Common myeloid progenitor, CD34-positive (primary cell): ENCODE results near the gene WDR62.

Experiments used
- CTCF ChIA-PET: fragments of 350-600 bp; sonication (Branson Sonifier 250); formaldehyde crosslinking; loops from one replicate; lab custom pipeline; 2021; ENCODE audit warnings: antibody characterized with exemption; lab: Charles Lee
- POLR2A ChIA-PET: fragments of 350-600 bp; sonication (Branson Sonifier 250); formaldehyde crosslinking; loops from one replicate; lab custom pipeline; 2021; ENCODE audit warnings: antibody characterized with exemption; lab: Charles Lee
- DNase-seq, 3 donors: peaks; one replicate each; pipeline versions ENCODE4 v3.0.0 to v3.0.0-alpha.2; 2013
- H3K27ac ChIP-seq, 2 experiments: 1 replicate in 1 of 2; 2 replicates in 1 of 2; pipeline ENCODE4 v1.7.0; 2013; ENCODE audit warnings: inconsistent platforms in 2 of 2, low read length in 2 of 2, mild to moderate bottlenecking in 2 of 2, low read depth in 1 of 2, moderate library complexity in 1 of 2; ENCODE audit not compliant: severe bottlenecking in 2 of 2, insufficient read depth in 1 of 2, poor library complexity in 1 of 2
- H3K27me3 ChIP-seq, 5 experiments: replicated peaks in 2 of 5; 1 replicate in 3 of 5; 2 replicates in 2 of 5; pipeline versions ENCODE4 v1.6.1 to v1.7.0; 2013; ENCODE audit warnings: low read length in 4 of 5, mild to moderate bottlenecking in 2 of 5, moderate library complexity in 2 of 5, inconsistent platforms in 1 of 5; ENCODE audit not compliant: insufficient read depth in 5 of 5, control insufficient read depth in 4 of 5
- H3K36me3 ChIP-seq, 4 experiments: 1 replicate in 2 of 4; 2 replicates in 2 of 4; pipeline versions ENCODE4 v1.6.1 to v1.7.0; 2013; ENCODE audit warnings: low read length in 3 of 4, control low read depth in 1 of 4, mild to moderate bottlenecking in 1 of 4; ENCODE audit not compliant: control insufficient read depth in 4 of 4, insufficient read depth in 4 of 4
- H3K4me1 ChIP-seq, 4 experiments: 1 replicate in 3 of 4; 2 replicates in 1 of 4; pipeline versions ENCODE4 v1.6.1 to v1.7.1; 2013; ENCODE audit warnings: low read length in 3 of 4, mild to moderate bottlenecking in 3 of 4, control low read depth in 1 of 4, inconsistent platforms in 1 of 4, moderate library complexity in 1 of 4; ENCODE audit not compliant: control insufficient read depth in 4 of 4, insufficient read depth in 4 of 4; ENCODE audit errors: control extremely low read depth in 1 of 4
- H3K4me3 ChIP-seq, 7 experiments: 1 replicate in 4 of 7; 2 replicates in 3 of 7; pipeline versions ENCODE4 v1.5.1 to v1.7.0; 2013; ENCODE audit warnings: mild to moderate bottlenecking in 7 of 7, low read length in 6 of 7, moderate library complexity in 6 of 7, inconsistent platforms in 2 of 7, low read depth in 2 of 7, control low read depth in 1 of 7; ENCODE audit not compliant: insufficient read depth in 4 of 7, control insufficient read depth in 1 of 7; ENCODE audit errors: extremely low read depth in 1 of 7
- H3K9me3 ChIP-seq, 5 experiments: 1 replicate in 4 of 5; 2 replicates in 1 of 5; pipeline versions ENCODE4 v1.6.1 to v1.7.1; 2013; ENCODE audit warnings: low read length in 4 of 5, mild to moderate bottlenecking in 2 of 5, inconsistent platforms in 1 of 5, low read depth in 1 of 5, moderate library complexity in 1 of 5; ENCODE audit not compliant: control insufficient read depth in 4 of 5, insufficient read depth in 2 of 5; ENCODE audit errors: control extremely low read depth in 1 of 5
- WGBS: methylation state at CpG from one replicate; pipeline ENCODE4 v1.1.5; 2013; ENCODE audit not compliant: insufficient coverage; 5-methylcytosine and 5-hydroxymethylcytosine counted together

WDR62 gene

DNA sequence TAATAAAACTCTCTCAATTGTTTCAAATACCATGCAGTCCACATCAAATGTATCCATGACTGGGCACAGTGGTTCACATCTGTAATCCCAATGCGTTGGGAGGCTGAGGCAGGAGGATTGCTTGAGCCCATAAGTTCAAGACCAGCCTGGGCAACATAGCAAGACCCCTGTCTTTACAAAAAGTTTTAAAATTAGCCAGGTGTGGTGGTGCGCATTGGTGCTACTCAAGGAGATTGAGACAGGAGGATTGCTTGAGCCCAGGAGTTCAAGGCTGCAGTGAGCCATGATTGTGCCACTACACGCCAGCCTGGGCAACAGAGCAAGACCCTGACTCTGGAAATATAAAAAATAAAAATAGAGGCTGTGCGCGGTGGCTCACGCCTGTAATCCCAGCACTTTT, 27.0 kb upstream of the WDR62 start:
- ChIA-PET POLR2A (no interaction called here), CTCF (interaction anchor here (1.0 kb wide), 1 partner anchor 69 kb away, joined by 3 read pairs; no protein-coding TSS in a partner anchor)
- Histone ChIP-seq H3K4me3 (no peak overlapping the region), H3K36me3 (peaks cover 2 to 36% (median 18%) of the 10 kb centered on the region in 4 experiments), H3K27me3 (no peaks in the 10 kb centered on the region), H3K27ac (no peak overlapping the region), H3K9me3 (no peaks in the 10 kb centered on the region), H3K4me1 (peaks cover 0 to 8% (median 3%) of the 10 kb centered on the region in 4 experiments)
- 100% methylated on average over 6 of the region's 6 CpGs for WGBS
- DNase-seq: no peak

DNA sequence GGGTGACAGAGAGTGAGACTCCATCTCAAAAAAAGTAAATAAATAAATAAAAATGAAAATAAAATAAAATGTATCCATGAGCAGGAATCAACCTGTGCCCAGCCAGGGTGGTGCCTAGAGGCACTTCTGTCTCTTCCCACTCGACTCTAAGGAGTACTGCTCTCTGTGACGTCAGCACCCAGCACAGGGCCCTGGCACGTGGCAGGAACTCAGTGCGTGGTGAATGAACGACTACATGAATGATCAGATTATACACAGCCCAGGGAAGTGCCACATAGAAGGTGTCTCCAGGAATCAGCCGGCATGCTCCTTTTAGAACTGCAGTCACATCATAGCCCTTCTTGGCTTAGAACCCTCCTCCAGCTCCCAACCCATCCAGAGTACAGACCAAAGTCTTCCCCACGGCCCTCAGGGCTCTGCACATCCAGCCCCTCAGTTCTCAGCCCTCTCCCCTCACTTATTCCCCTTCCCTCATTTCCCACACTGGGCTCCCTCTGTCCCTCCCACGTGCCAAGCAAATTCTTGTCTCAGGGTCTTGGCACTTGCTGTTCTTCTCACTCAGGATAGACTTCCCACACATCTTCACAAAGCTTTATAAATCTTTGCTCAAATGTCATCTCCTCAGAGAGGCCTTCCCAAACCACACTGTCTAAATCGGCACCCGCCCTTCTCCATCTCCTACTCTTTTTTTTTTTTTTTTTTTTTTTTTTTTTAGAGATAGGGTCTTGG, 26.2 kb upstream of the WDR62 start:
- ChIA-PET POLR2A (interaction anchor here (0.5 kb wide), 1 partner anchor 142 kb away, joined by 3 read pairs; no protein-coding TSS in a partner anchor), CTCF (no interaction called here)
- peaks cover 0 to 13% (median 5%) of the 10 kb centered on the region in 4 experiments for H3K4me1 ChIP-seq
- WGBS: 91% methylated on average over 8 of the region's 10 CpGs
- DNase-seq: no peak
- peaks cover 2 to 32% (median 16%) of the 10 kb centered on the region in 4 experiments for H3K36me3 ChIP-seq
- H3K27me3 ChIP-seq: no peaks in the 10 kb centered on the region
- no peak overlapping the region for H3K4me3 ChIP-seq
- H3K9me3 ChIP-seq: no peaks in the 10 kb centered on the region
- H3K27ac ChIP-seq: no peak overlapping the region

DNA sequence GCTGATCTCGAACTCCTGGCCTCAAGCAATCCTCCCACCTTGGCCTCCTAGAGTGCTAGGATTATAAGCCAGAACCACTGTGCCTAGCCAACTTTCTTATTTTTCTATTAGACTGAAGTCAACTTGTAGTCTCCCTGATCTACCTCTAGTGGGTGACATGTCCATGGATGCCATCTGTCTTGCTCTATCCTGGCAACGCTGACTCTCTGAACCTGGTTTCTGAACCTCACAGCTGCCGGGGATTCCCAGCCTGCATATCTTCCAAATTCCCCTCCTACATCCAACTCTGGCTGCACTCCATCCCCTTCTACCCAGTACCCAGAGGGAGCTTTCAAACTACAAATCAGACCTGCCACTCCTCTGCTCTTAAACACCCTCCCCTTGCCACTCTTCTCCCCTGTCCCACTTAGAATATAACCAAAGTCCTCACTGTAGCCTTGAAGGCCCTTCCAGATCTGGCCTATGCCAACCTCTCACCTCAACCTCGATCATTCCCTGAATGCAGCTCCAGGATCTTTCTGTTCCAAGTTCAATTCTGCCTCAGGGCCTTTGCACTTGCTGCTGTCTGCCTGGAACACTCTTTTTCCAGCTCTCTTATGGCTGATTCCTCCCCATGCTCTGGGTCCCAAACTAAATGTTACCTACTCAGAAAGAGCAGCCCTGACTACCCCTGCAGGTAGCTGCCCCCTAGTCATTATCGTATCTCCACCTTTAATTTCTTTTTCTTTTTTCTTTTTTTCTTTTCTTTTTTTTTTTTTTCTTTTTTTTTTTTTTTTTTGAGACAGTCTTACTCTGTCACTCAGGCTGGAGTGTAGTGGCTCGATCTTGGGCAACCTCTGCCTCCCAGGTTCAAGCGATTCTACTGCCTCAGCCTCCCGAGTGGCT, 24.2 kb upstream of the WDR62 start:
- Histone ChIP-seq H3K4me1 (peaks cover 0 to 20% (median 13%) of the 10 kb centered on the region in 4 experiments), H3K4me3 (no peak overlapping the region), H3K36me3 (peaks cover 2 to 35% (median 9%) of the 10 kb centered on the region in 4 experiments), H3K27me3 (no peaks in the 10 kb centered on the region), H3K27ac (no peak overlapping the region), H3K9me3 (no peaks in the 10 kb centered on the region)
- peak in 2 of 3 donors; percentile 34 to 43 for DNase-seq
- CTCF ChIA-PET: no interaction called here
- 100% methylated on average over 4 of the region's 8 CpGs for WGBS
- POLR2A ChIA-PET: interaction anchor here (0.5 kb wide), 1 partner anchor 32 kb away, joined by 3 read pairs; no protein-coding TSS in a partner anchor

DNA sequence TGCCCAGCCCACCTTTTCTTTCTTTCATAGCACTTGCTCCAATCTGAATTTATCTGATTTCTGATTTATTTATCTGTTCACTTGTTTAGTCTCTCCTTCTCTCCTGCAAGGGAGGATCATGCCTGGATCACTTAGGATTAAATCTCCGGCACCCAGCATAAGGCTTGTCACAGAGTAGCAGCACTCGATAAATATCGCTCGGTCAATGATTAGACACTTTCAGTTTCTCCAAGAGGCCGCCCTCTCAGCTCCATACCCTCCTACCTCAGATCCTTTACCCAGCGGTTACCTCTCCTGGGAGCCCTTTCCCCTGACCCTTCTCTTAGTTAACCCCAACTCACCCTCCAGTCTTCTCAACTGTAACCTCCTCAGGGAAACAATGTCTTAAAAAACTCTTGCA, 23.4 kb upstream of the WDR62 start:
- H3K36me3 ChIP-seq: peaks cover 0 to 29% (median 6%) of the 10 kb centered on the region in 4 experiments
- ChIA-PET CTCF (interaction anchor here (0.7 to 1.4 kb wide), 2 partner anchors 50 to 139 kb away, joined by 3 read pairs; no protein-coding TSS in a partner anchor), POLR2A (no interaction called here)
- 92% methylated on average over 6 of the region's 6 CpGs for WGBS
- no peak for DNase-seq
- H3K4me3 ChIP-seq: no peak overlapping the region
- peaks cover 0 to 28% (median 20%) of the 10 kb centered on the region in 4 experiments for H3K4me1 ChIP-seq
- no peaks in the 10 kb centered on the region for H3K27me3 ChIP-seq
- no peak overlapping the region for H3K27ac ChIP-seq
- H3K9me3 ChIP-seq: no peaks in the 10 kb centered on the region

DNA sequence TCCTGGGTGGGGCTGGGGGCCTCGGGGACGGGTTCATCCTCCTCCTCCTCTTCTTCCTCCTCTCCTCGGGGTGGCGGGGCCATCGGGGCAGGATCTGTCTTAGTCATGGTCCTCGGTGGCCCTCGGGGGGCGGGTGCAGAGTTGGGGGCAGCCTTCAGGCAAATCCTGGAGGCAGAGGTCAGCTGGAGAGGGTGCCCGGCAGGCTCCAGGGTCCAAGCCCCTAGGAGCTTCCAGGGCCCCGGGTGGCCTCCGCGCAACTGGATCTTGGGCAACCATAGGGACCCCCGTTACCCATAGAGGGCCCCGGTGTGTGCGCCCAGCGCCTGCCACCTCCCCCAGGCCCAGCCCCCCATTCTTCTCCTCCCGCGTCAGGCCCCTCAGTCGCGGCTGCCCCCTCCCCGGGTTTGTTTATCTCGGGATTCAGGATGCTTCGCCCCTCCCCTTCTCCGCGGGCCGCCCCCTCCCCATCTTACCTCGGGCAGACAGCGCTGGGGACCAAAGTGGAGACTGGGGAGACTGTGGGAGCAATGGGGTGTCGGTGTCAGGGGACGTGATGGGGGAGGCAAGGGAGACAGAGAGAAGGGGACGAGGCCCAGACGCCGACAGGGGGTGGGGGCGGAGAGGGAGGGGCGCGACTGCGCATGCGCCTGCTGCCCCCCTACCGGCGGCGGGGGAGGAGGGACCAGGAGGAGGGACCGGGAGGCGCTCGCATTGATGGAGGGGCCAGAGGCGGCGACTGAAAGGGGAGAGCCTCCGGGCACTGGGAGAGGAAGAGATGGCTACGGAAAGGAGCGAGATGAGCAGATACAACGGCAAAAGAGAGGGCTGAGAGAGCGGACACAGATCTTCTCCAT, 22.2 kb upstream of the WDR62 start, which contains the start of gene CLIP3:
CLIP3 (minus strand) TSS at position 623 of the 854 bp plus-strand sequence; CDS start at position 107, 516 bp downstream.
- under 1% methylated on average over 27 of the region's 51 CpGs for WGBS
- Histone ChIP-seq H3K9me3 (no peaks in the 10 kb centered on the region), H3K4me1 (peaks cover 0 to 40% (median 31%) of the 10 kb centered on the region in 4 experiments), H3K4me3 (peak within 1 kb of the TSS in 6 of 7 experiments; percentile 33 to 76 (median 56)), H3K27me3 (no peaks in the 10 kb centered on the region), H3K36me3 (peaks cover 0 to 17% (median 0%) of the 10 kb centered on the region in 4 experiments), H3K27ac (no peak within 1 kb of the TSS)
- POLR2A ChIA-PET: no interaction called here
- CTCF ChIA-PET: interaction anchor here (1.4 kb wide), 1 partner anchor 138 kb away, joined by 3 read pairs; no protein-coding TSS in a partner anchor
- peak; percentile 56 to 64 (median 60) for DNase-seq

DNA sequence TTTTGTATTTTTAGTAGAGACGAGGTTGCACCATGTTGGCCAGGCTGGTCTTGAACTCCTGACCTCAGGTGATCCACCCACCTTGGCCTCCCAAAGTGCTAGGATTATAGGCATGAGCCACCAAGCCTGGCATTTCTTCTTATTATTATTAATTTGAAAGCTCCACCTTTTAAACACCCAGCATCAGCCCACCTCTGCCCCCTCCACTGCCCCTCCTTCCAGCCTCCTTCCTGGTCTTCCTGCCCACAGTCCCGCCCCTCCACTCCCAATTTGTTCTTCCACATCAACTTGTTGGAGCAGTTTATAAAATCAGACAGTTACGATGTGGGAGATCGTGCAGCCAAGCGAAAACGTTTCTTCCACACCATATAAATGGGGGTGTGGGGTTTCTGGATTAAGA, 14.2 kb upstream of the WDR62 start:
- no peak overlapping the region for H3K4me3 ChIP-seq
- peaks cover 0 to 10% (median 3%) of the 10 kb centered on the region in 4 experiments for H3K36me3 ChIP-seq
- WGBS: 100% methylated on average over 1 of the region's 6 CpGs
- DNase-seq: no peak
- H3K27ac ChIP-seq: no peak overlapping the region
- POLR2A ChIA-PET: no interaction called here
- no peaks in the 10 kb centered on the region for H3K9me3 ChIP-seq
- no peaks in the 10 kb centered on the region for H3K27me3 ChIP-seq
- CTCF ChIA-PET: no interaction called here
- H3K4me1 ChIP-seq: peaks cover 0 to 21% (median 20%) of the 10 kb centered on the region in 4 experiments
